Stimulated activated naive B cell treated with anti-CD40 and anti-IgM and Interleukin-4, amounts not matched to agents 10 μg/mL and 1 μg/mL and 100 μg/mL, for 72 hours (primary cell): ENCODE measurements around the gene CBLN4.

Source experiments
- ATAC-seq, 2 donors: fragments of 150-1000 bp; cut with Tn5 transposase; replicated peaks; 2 replicates each; pipeline ENCODE4 v1.10.0; 2021; ENCODE audit warnings: moderate library complexity in 1 of 2
- DNase-seq: peaks from one replicate; pipeline ENCODE4 v3.0.0; 2021
- H3K27ac Mint-ChIP-seq: one replicate; pipeline ENCODE4 v1.8.0; 2022; ENCODE audit warnings: mild to moderate bottlenecking, mixed read lengths
- H3K27me3 Mint-ChIP-seq, 2 donors: one replicate each; pipeline ENCODE4 v1.8.0; 2022; ENCODE audit warnings: mixed read lengths in 2 of 2
- H3K36me3 Mint-ChIP-seq, 2 donors: one replicate each; pipeline ENCODE4 v1.8.0; 2022; ENCODE audit warnings: mixed read lengths in 2 of 2, mild to moderate bottlenecking in 1 of 2
- H3K4me1 Mint-ChIP-seq, 2 donors: one replicate each; pipeline ENCODE4 v1.8.0; 2022; ENCODE audit warnings: mixed read lengths in 2 of 2, mild to moderate bottlenecking in 1 of 2
- H3K4me3 Mint-ChIP-seq, 2 donors: one replicate each; pipeline ENCODE4 v1.8.0; 2022; ENCODE audit warnings: mild to moderate bottlenecking in 2 of 2, mixed read lengths in 2 of 2, moderate library complexity in 1 of 2
- H3K9me3 Mint-ChIP-seq, 2 donors: one replicate each; pipeline ENCODE4 v1.8.0; 2022; ENCODE audit warnings: mixed read lengths in 2 of 2, mild to moderate bottlenecking in 1 of 2

CBLN4 gene

GRCh38 chr20:56005389-56005715, at the start of gene CBLN4:
Gene CBLN4 (minus strand): TSS chr20:56005519. CDS start chr20:56004171, 1,348 bp downstream.
- H3K27ac Mint-ChIP-seq, result no peak within 1 kb of the TSS
- H3K4me1 Mint-ChIP-seq, result no peaks in the 10 kb centered on the region
- peaks cover 3 to 7% of the 10 kb centered on the region in 2 donors for H3K9me3 Mint-ChIP-seq
- ATAC-seq (no peak), DNase-seq (no peak)
- H3K36me3 Mint-ChIP-seq, result peaks cover 0 to 6% of the 10 kb centered on the region in 2 donors
- peaks cover 23 to 44% of the 10 kb centered on the region in 2 donors for H3K27me3 Mint-ChIP-seq
- no peak within 1 kb of the TSS for H3K4me3 Mint-ChIP-seq

- Mint-ChIP-seq H3K4me1 (no peaks in the 10 kb centered on the region), H3K27me3 (no peaks in the 10 kb centered on the region), H3K4me3 (no peak overlapping the region), H3K27ac (no peak overlapping the region), H3K9me3 (peaks cover 3 to 5% of the 10 kb centered on the region in 2 donors), H3K36me3 (no peaks in the 10 kb centered on the region)
- DNase-seq (no peak), ATAC-seq (no peak)
Measured at GRCh38 chr20:56043227-56043626, 37.9 kb upstream of the CBLN4 start.

GRCh38 chr20:56032251-56032650, 26.9 kb upstream of the CBLN4 start:
- Mint-ChIP-seq H3K27ac (peak overlapping the region; percentile 47), H3K27me3 (no peaks in the 10 kb centered on the region), H3K4me1 (no peaks in the 10 kb centered on the region), H3K9me3 (peaks cover 16 to 21% of the 10 kb centered on the region in 2 donors), H3K4me3 (no peak overlapping the region), H3K36me3 (no peaks in the 10 kb centered on the region)
- DNase-seq (no peak), ATAC-seq (no peak)

- Mint-ChIP-seq H3K27me3 (no peaks in the 10 kb centered on the region), H3K9me3 (peaks cover 0 to 4% of the 10 kb centered on the region in 2 donors), H3K27ac (no peak overlapping the region), H3K36me3 (no peaks in the 10 kb centered on the region), H3K4me1 (no peaks in the 10 kb centered on the region), H3K4me3 (no peak overlapping the region)
- no peak for ATAC-seq
- DNase-seq, result no peak
Measured at GRCh38 chr20:56018716-56019115, 13.4 kb upstream of the CBLN4 start.

- Mint-ChIP-seq H3K4me3 (no peak overlapping the region), H3K36me3 (no peaks in the 10 kb centered on the region), H3K4me1 (no peaks in the 10 kb centered on the region), H3K27ac (no peak overlapping the region), H3K9me3 (peaks cover 0 to 4% of the 10 kb centered on the region in 2 donors), H3K27me3 (no peaks in the 10 kb centered on the region)
- ATAC-seq (no peak), DNase-seq (no peak)
Measured at GRCh38 chr20:56018194-56018593, 12.9 kb upstream of the CBLN4 start.

GRCh38 chr20:56017560-56017959, 12.2 kb upstream of the CBLN4 start:
- Mint-ChIP-seq H3K27ac (no peak overlapping the region), H3K36me3 (no peaks in the 10 kb centered on the region), H3K27me3 (no peaks in the 10 kb centered on the region), H3K4me1 (no peaks in the 10 kb centered on the region), H3K9me3 (peaks cover 0 to 4% of the 10 kb centered on the region in 2 donors), H3K4me3 (no peak overlapping the region)
- DNase-seq, result no peak
- ATAC-seq, result no peak

- Mint-ChIP-seq H3K36me3 (no peaks in the 10 kb centered on the region), H3K27me3 (no peaks in the 10 kb centered on the region), H3K27ac (no peak overlapping the region), H3K4me3 (no peak overlapping the region), H3K4me1 (no peaks in the 10 kb centered on the region), H3K9me3 (peaks cover 1 to 4% of the 10 kb centered on the region in 2 donors)
- ATAC-seq (no peak), DNase-seq (no peak)
Measured at GRCh38 chr20:56014998-56015397, 9.7 kb upstream of the CBLN4 start.

GRCh38 chr20:56014151-56014550, 8.8 kb upstream of the CBLN4 start:
- ATAC-seq (no peak), DNase-seq (no peak)
- Mint-ChIP-seq H3K4me1 (no peaks in the 10 kb centered on the region), H3K9me3 (peaks cover 1 to 4% of the 10 kb centered on the region in 2 donors), H3K36me3 (no peaks in the 10 kb centered on the region), H3K27ac (no peak overlapping the region), H3K4me3 (no peak overlapping the region), H3K27me3 (no peaks in the 10 kb centered on the region)

GRCh38 chr20:56004611-56005388, 519 bp downstream of the CBLN4 start:
- H3K4me3 Mint-ChIP-seq, result no peak overlapping the region
- peaks cover 23 to 44% of the 10 kb centered on the region in 2 donors for H3K27me3 Mint-ChIP-seq
- DNase-seq, result no peak
- no peaks in the 10 kb centered on the region for H3K4me1 Mint-ChIP-seq
- peaks cover 3% of the 10 kb centered on the region in 2 donors for H3K9me3 Mint-ChIP-seq
- ATAC-seq, result no peak
- H3K36me3 Mint-ChIP-seq, result peaks cover 0 to 6% of the 10 kb centered on the region in 2 donors
- H3K27ac Mint-ChIP-seq, result no peak overlapping the region

GRCh38 chr20:56004007-56004406, 1.3 kb downstream of the CBLN4 start:
- Mint-ChIP-seq H3K4me3 (no peak overlapping the region), H3K36me3 (peaks cover 0 to 6% of the 10 kb centered on the region in 2 donors), H3K9me3 (peaks cover 3% of the 10 kb centered on the region in 2 donors), H3K27ac (no peak overlapping the region), H3K27me3 (peaks cover 23 to 44% of the 10 kb centered on the region in 2 donors), H3K4me1 (no peaks in the 10 kb centered on the region)
- no peak for ATAC-seq
- no peak for DNase-seq

- no peak overlapping the region for H3K4me3 Mint-ChIP-seq
- peaks cover 23 to 44% of the 10 kb centered on the region in 2 donors for H3K27me3 Mint-ChIP-seq
- ATAC-seq (no peak), DNase-seq (no peak)
- H3K27ac Mint-ChIP-seq, result no peak overlapping the region
- H3K36me3 Mint-ChIP-seq, result peaks cover 0 to 6% of the 10 kb centered on the region in 2 donors
- peaks cover 1 to 3% of the 10 kb centered on the region in 2 donors for H3K9me3 Mint-ChIP-seq
- H3K4me1 Mint-ChIP-seq, result no peaks in the 10 kb centered on the region
Measured at GRCh38 chr20:56002908-56003800, 2.2 kb downstream of the CBLN4 start.

GRCh38 chr20:56001890-56002289, 3.4 kb downstream of the CBLN4 start:
- H3K9me3 Mint-ChIP-seq, result peaks cover 3% of the 10 kb centered on the region in 2 donors
- ATAC-seq (no peak), DNase-seq (no peak)
- no peak overlapping the region for H3K27ac Mint-ChIP-seq
- no peaks in the 10 kb centered on the region for H3K4me1 Mint-ChIP-seq
- peaks cover 21 to 40% of the 10 kb centered on the region in 2 donors for H3K27me3 Mint-ChIP-seq
- peaks cover 0 to 6% of the 10 kb centered on the region in 2 donors for H3K36me3 Mint-ChIP-seq
- no peak overlapping the region for H3K4me3 Mint-ChIP-seq

- ATAC-seq (no peak), DNase-seq (no peak)
- peaks cover 3% of the 10 kb centered on the region in 2 donors for H3K9me3 Mint-ChIP-seq
- H3K27ac Mint-ChIP-seq, result no peak overlapping the region
- H3K4me1 Mint-ChIP-seq, result no peaks in the 10 kb centered on the region
- H3K36me3 Mint-ChIP-seq, result peaks cover 0 to 6% of the 10 kb centered on the region in 2 donors
- H3K4me3 Mint-ChIP-seq, result no peak overlapping the region
- peaks cover 15 to 34% of the 10 kb centered on the region in 2 donors for H3K27me3 Mint-ChIP-seq
Measured at GRCh38 chr20:56001106-56001785, 4.1 kb downstream of the CBLN4 start.

- no peak overlapping the region for H3K27ac Mint-ChIP-seq
- ATAC-seq (no peak), DNase-seq (no peak)
- H3K9me3 Mint-ChIP-seq, result no peaks in the 10 kb centered on the region
- H3K27me3 Mint-ChIP-seq, result no peaks in the 10 kb centered on the region
- H3K36me3 Mint-ChIP-seq, result no peaks in the 10 kb centered on the region
- H3K4me3 Mint-ChIP-seq, result no peak overlapping the region
- H3K4me1 Mint-ChIP-seq, result no peaks in the 10 kb centered on the region
Measured at GRCh38 chr20:55978550-55978949, 26.8 kb downstream of the CBLN4 start.
